Measurements from ENCODE around the gene MSI2. TPM values are rescaled to one million over a fixed set of nuclear protein-coding genes. Genes with fewer than 3 reads are reported as not detected.

MSI2 gene
- total and polyA plus RNA-seq, 4 donors = 9.4 to 64.0 (median 30.4) TPM

DNA sequence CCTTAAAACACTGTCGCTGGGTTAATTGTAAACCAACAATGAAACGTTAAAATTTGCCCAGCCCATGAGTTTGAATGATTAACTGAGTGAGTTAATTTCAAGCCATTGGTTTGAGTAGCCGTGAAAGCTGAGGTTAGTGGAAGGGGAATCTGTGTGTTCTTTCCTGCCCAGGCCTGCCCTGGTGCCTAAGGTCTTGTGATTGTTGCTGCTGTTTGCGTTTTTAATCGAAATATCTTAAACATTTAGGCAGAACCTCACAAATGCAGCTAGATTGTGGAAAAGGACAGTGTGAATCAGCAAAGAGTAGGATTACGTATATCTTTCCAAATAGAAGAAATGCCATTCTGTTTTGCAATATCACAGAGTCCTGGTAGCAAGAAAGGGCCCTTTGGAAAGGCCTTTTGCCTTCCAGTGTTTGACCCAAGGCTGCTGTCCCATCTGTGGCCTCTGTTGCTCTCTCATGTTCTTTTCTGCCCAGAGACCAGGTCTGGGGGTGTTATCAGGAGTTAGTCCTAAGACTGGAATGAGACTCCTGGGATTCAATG, 113.8 kb downstream of the MSI2 start:
- peak in 2 of 3 donors; percentile 66 to 71 for DNase-seq
- whole genome bisulfite sequencing, 2 donors = 40 to 55% methylated on average over 6 of the region's 6 CpGs
- H3K27me3 ChIP-seq (ENCODE audit: control insufficient read depth in 3 of 3, insufficient read depth in 3 of 3, low read length in 2 of 3) = no peaks in the 10 kb centered on the region
- H3K27ac ChIP-seq (ENCODE audit: low read depth in 1 of 2, low read length in 1 of 2) = peak overlapping the region in 1 of 2 donors; percentile 32
- TF ChIP-seq, protein P1, sequence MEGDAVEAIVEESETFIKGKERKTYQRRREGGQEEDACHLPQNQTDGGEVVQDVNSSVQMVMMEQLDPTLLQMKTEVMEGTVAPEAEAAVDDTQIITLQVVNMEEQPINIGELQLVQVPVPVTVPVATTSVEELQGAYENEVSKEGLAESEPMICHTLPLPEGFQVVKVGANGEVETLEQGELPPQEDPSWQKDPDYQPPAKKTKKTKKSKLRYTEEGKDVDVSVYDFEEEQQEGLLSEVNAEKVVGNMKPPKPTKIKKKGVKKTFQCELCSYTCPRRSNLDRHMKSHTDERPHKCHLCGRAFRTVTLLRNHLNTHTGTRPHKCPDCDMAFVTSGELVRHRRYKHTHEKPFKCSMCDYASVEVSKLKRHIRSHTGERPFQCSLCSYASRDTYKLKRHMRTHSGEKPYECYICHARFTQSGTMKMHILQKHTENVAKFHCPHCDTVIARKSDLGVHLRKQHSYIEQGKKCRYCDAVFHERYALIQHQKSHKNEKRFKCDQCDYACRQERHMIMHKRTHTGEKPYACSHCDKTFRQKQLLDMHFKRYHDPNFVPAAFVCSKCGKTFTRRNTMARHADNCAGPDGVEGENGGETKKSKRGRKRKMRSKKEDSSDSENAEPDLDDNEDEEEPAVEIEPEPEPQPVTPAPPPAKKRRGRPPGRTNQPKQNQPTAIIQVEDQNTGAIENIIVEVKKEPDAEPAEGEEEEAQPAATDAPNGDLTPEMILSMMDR (IDR thresholded peaks at IDR 0.05; ENCODE audit: control extremely low read depth, extremely low read depth) = no peak
- H3K9me3 ChIP-seq (ENCODE audit: control insufficient read depth in 4 of 4, insufficient read depth in 3 of 4, low read length in 3 of 4) = peaks cover 0 to 8% (median 2%) of the 10 kb centered on the region in 4 donors
- H3K4me1 ChIP-seq (ENCODE audit: control insufficient read depth in 5 of 5, insufficient read depth in 5 of 5, low read length in 5 of 5) = peaks cover 15 to 34% (median 29%) of the 10 kb centered on the region in 5 donors
- ATAC-seq (ENCODE audit: insufficient read depth, low FRiP score) = no peak
- H3K9ac ChIP-seq (ENCODE audit: insufficient read depth in 1 of 2, low read length in 2 of 2) = peak overlapping the region in 1 of 2 donors; percentile 43
- H3K36me3 ChIP-seq (ENCODE audit: control insufficient read depth in 4 of 4, insufficient read depth in 4 of 4, low read length in 4 of 4) = peaks cover 0 to 3% (median 0%) of the 10 kb centered on the region in 4 donors
- no peak overlapping the region for H3K4me3 ChIP-seq

DNA sequence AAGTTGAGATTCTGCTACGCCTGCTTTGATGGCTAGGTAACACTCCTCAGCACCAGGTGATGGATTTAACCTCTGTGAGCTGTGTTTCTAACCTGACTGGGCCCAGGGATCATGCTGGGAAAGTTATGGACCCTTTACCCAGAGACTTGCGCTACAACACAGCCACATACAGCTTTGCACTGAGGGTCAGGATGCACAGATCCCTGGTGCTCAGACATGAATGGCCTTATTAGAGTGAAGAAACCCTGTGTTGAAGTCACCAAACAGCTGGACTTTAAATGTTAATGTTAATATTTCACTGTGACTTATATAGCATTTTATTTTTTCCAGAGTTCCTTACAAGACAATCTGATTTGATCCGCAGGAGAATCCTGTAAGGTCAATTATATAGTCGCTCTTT, 114.3 kb downstream of the MSI2 start:
- TF ChIP-seq, protein P1 (IDR thresholded peaks at IDR 0.05; ENCODE audit: control extremely low read depth, extremely low read depth) = no peak
- peaks cover 0 to 8% (median 2%) of the 10 kb centered on the region in 4 donors for H3K9me3 ChIP-seq (ENCODE audit: control insufficient read depth in 4 of 4, insufficient read depth in 3 of 4, low read length in 3 of 4)
- H3K27me3 ChIP-seq (ENCODE audit: control insufficient read depth in 3 of 3, insufficient read depth in 3 of 3, low read length in 2 of 3) = no peaks in the 10 kb centered on the region
- peaks cover 0 to 3% (median 0%) of the 10 kb centered on the region in 4 donors for H3K36me3 ChIP-seq (ENCODE audit: control insufficient read depth in 4 of 4, insufficient read depth in 4 of 4, low read length in 4 of 4)
- DNase-seq (peak in 2 of 3 donors; percentile 51 to 64), ATAC-seq (ENCODE audit: insufficient read depth, low FRiP score) (no peak)
- H3K4me3 ChIP-seq = no peak overlapping the region
- peak overlapping the region in 1 of 2 donors; percentile 51 for H3K27ac ChIP-seq (ENCODE audit: low read depth in 1 of 2, low read length in 1 of 2)
- 97 to 98% methylated on average over 4 of the region's 4 CpGs for WGBS, 2 donors
- H3K9ac ChIP-seq (ENCODE audit: insufficient read depth in 1 of 2, low read length in 2 of 2) = peak overlapping the region in 1 of 2 donors; percentile 43
- peaks cover 14 to 34% (median 26%) of the 10 kb centered on the region in 5 donors for H3K4me1 ChIP-seq (ENCODE audit: control insufficient read depth in 5 of 5, insufficient read depth in 5 of 5, low read length in 5 of 5)

DNA sequence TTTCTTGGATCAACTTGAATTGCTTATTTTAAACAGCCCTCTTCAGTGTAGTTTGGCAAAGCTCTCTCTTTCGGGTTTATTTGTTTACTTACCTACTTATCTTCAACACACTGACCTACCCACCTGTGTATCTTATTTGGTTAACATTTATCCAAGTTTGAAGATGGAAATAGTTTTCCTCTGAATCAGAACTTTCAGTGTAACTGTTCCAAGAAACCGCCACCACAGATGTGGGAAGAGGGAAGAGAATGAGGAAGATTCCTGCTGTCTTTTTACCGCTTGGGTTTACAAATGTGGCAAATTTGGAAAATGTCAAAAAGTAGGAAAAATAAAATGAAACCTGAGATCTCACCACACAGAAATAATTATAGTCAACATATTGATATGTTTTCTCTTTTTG, 115.8 kb downstream of the MSI2 start:
- TF ChIP-seq, protein P1 (IDR thresholded peaks at IDR 0.05; ENCODE audit: control extremely low read depth, extremely low read depth) = no peak
- no peaks in the 10 kb centered on the region for H3K27me3 ChIP-seq (ENCODE audit: control insufficient read depth in 3 of 3, insufficient read depth in 3 of 3, low read length in 2 of 3)
- DNase-seq = peak in 2 of 3 donors; percentile 38 to 40
- no peak overlapping the region for H3K4me3 ChIP-seq
- H3K9ac ChIP-seq (ENCODE audit: insufficient read depth in 1 of 2, low read length in 2 of 2) = no peak overlapping the region
- H3K36me3 ChIP-seq (ENCODE audit: control insufficient read depth in 4 of 4, insufficient read depth in 4 of 4, low read length in 4 of 4) = peaks cover 0 to 3% (median 0%) of the 10 kb centered on the region in 4 donors
- peaks cover 0 to 8% (median 2%) of the 10 kb centered on the region in 4 donors for H3K9me3 ChIP-seq (ENCODE audit: control insufficient read depth in 4 of 4, insufficient read depth in 3 of 4, low read length in 3 of 4)
- peak; percentile 51 for ATAC-seq (ENCODE audit: insufficient read depth, low FRiP score)
- H3K4me1 ChIP-seq (ENCODE audit: control insufficient read depth in 5 of 5, insufficient read depth in 5 of 5, low read length in 5 of 5) = peaks cover 8 to 24% (median 18%) of the 10 kb centered on the region in 5 donors
- no peak overlapping the region for H3K27ac ChIP-seq (ENCODE audit: low read depth in 1 of 2, low read length in 1 of 2)
- WGBS, 2 donors = 70 to 79% methylated on average over 3 of the region's 3 CpGs
